Measurements from ENCODE around the gene MYH15.
"Not testable (repeated sequence)": the region's sequence is repeated elsewhere in the genome, so short reads cannot be mapped to it uniquely, and the experiment has no call there.

MYH15 gene

GRCh38 chr3:108388136-108389132 is 122.0 kb downstream of the MYH15 start:
- no peak for DNase-seq (ENCODE audit: low read depth)

- no peak for DNase-seq (ENCODE audit: low read depth)
These were observed 123.3 kb downstream of the MYH15 start for GRCh38 chr3:108387063-108387462.

GRCh38 chr3:108383306-108383705 is 127.1 kb downstream of the MYH15 start:
- no peak for DNase-seq (ENCODE audit: low read depth)

- no peak for DNase-seq (ENCODE audit: low read depth)
These were observed 128.8 kb downstream of the MYH15 start for GRCh38 chr3:108381529-108382140.

GRCh38 chr3:108380128-108380795 is 130.1 kb downstream of the MYH15 start:
- no peak for DNase-seq (ENCODE audit: low read depth)

- DNase-seq (ENCODE audit: low read depth): not testable (repeated sequence)
These were observed 131.4 kb downstream of the MYH15 start for GRCh38 chr3:108378952-108379342.

- DNase-seq (ENCODE audit: low read depth): no peak
These were observed 132.0 kb downstream of the MYH15 start for GRCh38 chr3:108378153-108378951.

GRCh38 chr3:108377384-108377783 is 133.0 kb downstream of the MYH15 start:
- no peak for DNase-seq (ENCODE audit: low read depth)

- no peak for DNase-seq (ENCODE audit: low read depth)
These were observed 134.4 kb downstream of the MYH15 start for GRCh38 chr3:108376026-108376425.

- no peak for DNase-seq (ENCODE audit: low read depth)
These were observed 151.4 kb downstream of the MYH15 start for GRCh38 chr3:108359011-108359410.

GRCh38 chr3:108357042-108357441 is 153.4 kb downstream of the MYH15 start:
- no peak for DNase-seq (ENCODE audit: low read depth)

- no peak for DNase-seq (ENCODE audit: low read depth)
These were observed 155.8 kb downstream of the MYH15 start for GRCh38 chr3:108354562-108354961.

- DNase-seq (ENCODE audit: low read depth): no peak
These were observed 158.2 kb downstream of the MYH15 start for GRCh38 chr3:108352176-108352575.

GRCh38 chr3:108346301-108347227 is 163.8 kb downstream of the MYH15 start:
- no peak for DNase-seq (ENCODE audit: low read depth)

GRCh38 chr3:108345492-108346205 is 164.7 kb downstream of the MYH15 start:
- no peak for DNase-seq (ENCODE audit: low read depth)

GRCh38 chr3:108343491-108343890 is 166.9 kb downstream of the MYH15 start:
- DNase-seq (ENCODE audit: low read depth): no peak

- DNase-seq (ENCODE audit: low read depth): no peak
These were observed 167.4 kb downstream of the MYH15 start for GRCh38 chr3:108342837-108343486.

- no peak for DNase-seq (ENCODE audit: low read depth)
These were observed 168.5 kb downstream of the MYH15 start for GRCh38 chr3:108341911-108342310.

- DNase-seq (ENCODE audit: low read depth): no peak
These were observed 171.4 kb downstream of the MYH15 start for GRCh38 chr3:108338901-108339545.

Measured in stimulated activated CD4-positive, alpha-beta T cell treated with anti-CD3 and anti-CD28 coated beads, Interleukin-2, amount 100 ng/mL, for 4 hours (primary cell).